Neural progenitor cell (in vitro differentiated cells): ENCODE measurements around the gene SPRR2G.

Experiments
- CTCF ChIP-seq: fragments of 200-600 bp; sonication (generic); IDR thresholded peaks from 2 replicates; pipeline ENCODE4 v1.5.1; 2017; ENCODE audit warnings: antibody characterized with exemption, mild to moderate bottlenecking
- EZH2 ChIP-seq: fragments of 200-600 bp; sonication (generic); IDR thresholded peaks from 2 replicates; pipeline ENCODE4 v1.6.1; 2017; ENCODE audit warnings: antibody characterized with exemption, mild to moderate bottlenecking, moderate library complexity

- TF ChIP-seq EZH2 (no peak), CTCF (no peak)
Observed at GRCh38 chr1:153140484-153140883, 10.2 kb downstream of the SPRR2G start.
